Loucy (cell line): ENCODE results near the gene AMN.

Experiments
- CTCF ChIP-seq: fragments of 200-600 bp; sonication (generic); conservative IDR thresholded peaks from 2 replicates; pipeline ENCODE4 v1.5.1; 2014; ENCODE audit warnings: mild to moderate bottlenecking, antibody characterized with exemption, low read length
- EZH2phosphoT487 ChIP-seq: fragments of 200-600 bp; IDR thresholded peaks from 2 replicates; pipeline ENCODE4 v1.6.1; 2018; ENCODE audit warnings: antibody characterized with exemption, mild to moderate bottlenecking, moderate library complexity, borderline replicate concordance

DNA sequence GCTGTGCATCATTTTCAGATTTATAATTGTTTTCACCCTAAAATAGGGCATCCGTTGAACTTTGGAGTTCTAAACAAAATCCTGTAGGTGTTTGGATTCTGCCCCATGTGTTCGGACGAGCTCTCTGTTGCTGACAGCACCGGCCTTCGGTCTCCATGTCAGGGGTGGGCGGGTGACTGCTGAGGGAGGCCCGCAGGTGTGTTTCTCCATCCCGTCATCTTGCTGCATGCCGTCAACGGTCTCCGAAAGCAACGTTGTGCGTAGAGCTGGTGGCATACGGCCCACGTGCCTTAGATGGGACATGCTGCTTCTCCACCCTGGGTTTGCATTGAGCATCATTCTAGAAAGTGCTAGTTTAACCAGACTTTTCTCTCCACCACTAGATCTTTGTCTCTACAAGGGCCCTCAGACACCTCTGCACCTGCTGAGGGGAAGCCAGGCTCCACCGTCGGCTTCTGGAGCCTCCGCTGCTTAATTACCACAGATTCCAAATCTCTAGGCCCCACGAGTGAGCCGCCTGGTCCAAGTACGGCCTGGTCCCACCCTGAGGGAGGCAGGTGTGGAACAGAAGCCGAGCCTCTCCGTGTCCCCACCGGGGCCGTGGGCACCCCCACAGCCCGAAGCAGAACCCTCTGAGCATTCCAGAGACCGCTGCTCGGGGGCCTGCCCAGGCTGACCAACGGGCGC lies 15.7 kb upstream of the AMN start:
- TF ChIP-seq CTCF (no peak), EZH2phosphoT487 (no peak)
